Neuronal stem cell (in vitro differentiated cells): ENCODE data around the gene GAR1.
A peak's percentile ranks its signal among the peaks of the same experiment; 100 is the strongest.

Experiments used
- DNase-seq: peaks from one replicate; pipeline ENCODE4 v3.0.0-alpha.2; 2013; ENCODE audit warnings: low spot score
- H2AFZ ChIP-seq: one replicate; pipeline ENCODE4 v1.6.1; 2013; ENCODE audit warnings: mild to moderate bottlenecking, low read length, inconsistent platforms
- H2AK5ac ChIP-seq: 2 replicates; pipeline ENCODE4 v1.6.1; 2013; ENCODE audit warnings: low read depth, mild to moderate bottlenecking, inconsistent platforms, low read length, moderate library complexity, mixed read lengths
- H2BK120ac ChIP-seq: 2 replicates; pipeline ENCODE4 v1.6.1; 2013; ENCODE audit warnings: low read depth, mild to moderate bottlenecking, inconsistent platforms, low read length, moderate library complexity, mixed read lengths
- H2BK12ac ChIP-seq: one replicate; pipeline ENCODE4 v1.6.1; 2013; ENCODE audit warnings: low read length, inconsistent platforms
- H2BK15ac ChIP-seq: 2 replicates; pipeline ENCODE4 v1.6.1; 2013; ENCODE audit warnings: mild to moderate bottlenecking, low read length, inconsistent platforms, mixed read lengths
- H2BK5ac ChIP-seq: one replicate; pipeline ENCODE4 v1.6.1; 2013; ENCODE audit warnings: inconsistent platforms, mild to moderate bottlenecking, low read length, moderate library complexity
- H3K14ac ChIP-seq: one replicate; pipeline ENCODE4 v1.6.1; 2013; ENCODE audit warnings: low read length, inconsistent platforms
- H3K18ac ChIP-seq: 2 replicates; pipeline ENCODE4 v1.6.1; 2013; ENCODE audit warnings: low read length, inconsistent platforms
- H3K23ac ChIP-seq: 2 replicates; pipeline ENCODE4 v1.6.1; 2013; ENCODE audit warnings: low read depth, mild to moderate bottlenecking, mixed read lengths, low read length, inconsistent platforms; ENCODE audit not compliant: poor library complexity
- H3K27ac ChIP-seq: replicated peaks from 3 replicates; pipeline ENCODE4 v1.5.1; 2013; ENCODE audit warnings: low read length, inconsistent platforms
- H3K27me3 ChIP-seq, 3 experiments: 2 replicates each; pipeline ENCODE4 v1.6.1; 2013; ENCODE audit warnings: low read length in 3 of 3, mild to moderate bottlenecking in 2 of 3, inconsistent platforms in 1 of 3, low read depth in 1 of 3, mixed read lengths in 1 of 3, moderate library complexity in 1 of 3; ENCODE audit not compliant: control insufficient read depth in 3 of 3, insufficient read depth in 3 of 3
- H3K36me3 ChIP-seq, 2 donors: replicated peaks in 1 of 2; 2 replicates each; pipeline ENCODE4 v1.6.1; 2013; ENCODE audit warnings: low read length in 2 of 2; ENCODE audit not compliant: control insufficient read depth in 2 of 2, insufficient read depth in 2 of 2
- H3K4ac ChIP-seq: 2 replicates; pipeline ENCODE4 v1.6.1; 2013; ENCODE audit warnings: inconsistent platforms, mild to moderate bottlenecking, low read length, moderate library complexity
- H3K4me1 ChIP-seq, 2 donors: 1 replicate in 1 of 2; 2 replicates in 1 of 2; pipeline ENCODE4 v1.6.1; 2013; ENCODE audit warnings: low read length in 2 of 2, low read depth in 1 of 2; ENCODE audit not compliant: control insufficient read depth in 2 of 2, insufficient read depth in 1 of 2
- H3K4me2 ChIP-seq: one replicate; pipeline ENCODE4 v1.6.1; 2013; ENCODE audit warnings: mild to moderate bottlenecking, low read length, inconsistent platforms; ENCODE audit not compliant: insufficient read depth, poor library complexity, severe bottlenecking
- H3K4me3 ChIP-seq, 2 donors: 2 replicates each; pipeline ENCODE4 v1.5.1; 2013; ENCODE audit warnings: low read length in 2 of 2, mild to moderate bottlenecking in 2 of 2, inconsistent platforms in 1 of 2, moderate library complexity in 1 of 2
- H3K79me1 ChIP-seq: one replicate; pipeline ENCODE4 v1.6.1; 2013; ENCODE audit warnings: low read depth, mild to moderate bottlenecking, inconsistent platforms, low read length, moderate library complexity
- H3K9ac ChIP-seq: one replicate; pipeline ENCODE4 v1.6.1; 2013; ENCODE audit warnings: mild to moderate bottlenecking, low read depth, low read length, inconsistent platforms; ENCODE audit not compliant: poor library complexity
- H3K9me3 ChIP-seq, 2 donors: replicated peaks in 1 of 2; 2 replicates each; pipeline versions ENCODE3 to v1.6.1; 2013; ENCODE audit warnings: low read length in 2 of 2, mild to moderate bottlenecking in 2 of 2, inconsistent platforms in 1 of 2, low read depth in 1 of 2, mixed read lengths in 1 of 2, moderate library complexity in 1 of 2; ENCODE audit not compliant: control insufficient read depth in 2 of 2, insufficient read depth in 1 of 2
- H4K8ac ChIP-seq: one replicate; pipeline ENCODE4 v1.6.1; 2013; ENCODE audit warnings: low read depth, mild to moderate bottlenecking, inconsistent platforms, low read length, moderate library complexity
- H4K91ac ChIP-seq: one replicate; pipeline ENCODE4 v1.6.1; 2013; ENCODE audit warnings: low read length, low read depth, mild to moderate bottlenecking, inconsistent platforms; ENCODE audit not compliant: poor library complexity
- WGBS, 2 donors: extraction: QIAGEN DNeasy Blood & Tissue Kit; methylation state at CpG; one replicate each; pipeline ENCODE4 v1.1.7; 2013; ENCODE audit warnings: missing lambda C conversion rate in 2 of 2, mixed read lengths in 1 of 2; ENCODE audit not compliant: insufficient read length in 2 of 2, insufficient replicate concordance in 1 of 2; ENCODE audit errors: extremely low coverage in 2 of 2; 5-methylcytosine and 5-hydroxymethylcytosine counted together

Gene GAR1

DNA sequence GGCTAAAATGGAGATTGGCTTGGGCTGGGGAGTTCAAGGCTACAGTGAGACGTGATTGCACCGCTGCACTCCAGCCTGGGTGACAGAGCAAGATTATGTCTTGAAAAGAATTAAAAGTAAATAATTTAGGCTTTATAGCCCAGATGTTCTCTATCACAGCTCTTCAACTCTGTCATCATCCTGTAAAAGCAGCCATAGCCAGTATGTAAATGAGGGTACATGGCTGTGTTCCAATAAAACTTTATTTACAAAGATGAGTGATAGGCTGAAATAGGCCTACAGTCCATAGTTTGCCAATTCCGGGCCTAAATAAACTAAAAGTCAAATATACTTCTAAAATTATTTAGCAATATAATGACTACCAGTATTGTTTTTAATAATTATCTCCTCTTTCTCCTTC lies 21.4 kb downstream of the GAR1 start:
- no peaks in the 10 kb centered on the region for H3K27me3 ChIP-seq
- H3K4me3 ChIP-seq, result no peak overlapping the region
- H3K9me3 ChIP-seq, result no peaks in the 10 kb centered on the region
- H3K23ac ChIP-seq, result no peak overlapping the region
- H3K18ac ChIP-seq, result no peak overlapping the region
- H3K4me2 ChIP-seq, result no peak overlapping the region
- H2BK15ac ChIP-seq, result no peak overlapping the region
- no peak overlapping the region for H4K91ac ChIP-seq
- DNase-seq, result no peak
- no peaks in the 10 kb centered on the region for H3K79me1 ChIP-seq
- no peaks in the 10 kb centered on the region for H3K36me3 ChIP-seq
- H2BK120ac ChIP-seq, result no peak overlapping the region
- H2BK5ac ChIP-seq, result no peak overlapping the region
- H3K4me1 ChIP-seq, result peaks cover 0 to 1% of the 10 kb centered on the region in 2 donors
- H3K4ac ChIP-seq, result no peak overlapping the region
- no peak overlapping the region for H2AFZ ChIP-seq
- no peak overlapping the region for H3K27ac ChIP-seq
- no peak overlapping the region for H2BK12ac ChIP-seq
- no peak overlapping the region for H3K9ac ChIP-seq
- H4K8ac ChIP-seq, result no peak overlapping the region
- H3K14ac ChIP-seq, result no peak overlapping the region
- H2AK5ac ChIP-seq, result no peak overlapping the region
- WGBS, 2 donors, result no CpG with 5 or more reads among the region's 3 CpGs

DNA sequence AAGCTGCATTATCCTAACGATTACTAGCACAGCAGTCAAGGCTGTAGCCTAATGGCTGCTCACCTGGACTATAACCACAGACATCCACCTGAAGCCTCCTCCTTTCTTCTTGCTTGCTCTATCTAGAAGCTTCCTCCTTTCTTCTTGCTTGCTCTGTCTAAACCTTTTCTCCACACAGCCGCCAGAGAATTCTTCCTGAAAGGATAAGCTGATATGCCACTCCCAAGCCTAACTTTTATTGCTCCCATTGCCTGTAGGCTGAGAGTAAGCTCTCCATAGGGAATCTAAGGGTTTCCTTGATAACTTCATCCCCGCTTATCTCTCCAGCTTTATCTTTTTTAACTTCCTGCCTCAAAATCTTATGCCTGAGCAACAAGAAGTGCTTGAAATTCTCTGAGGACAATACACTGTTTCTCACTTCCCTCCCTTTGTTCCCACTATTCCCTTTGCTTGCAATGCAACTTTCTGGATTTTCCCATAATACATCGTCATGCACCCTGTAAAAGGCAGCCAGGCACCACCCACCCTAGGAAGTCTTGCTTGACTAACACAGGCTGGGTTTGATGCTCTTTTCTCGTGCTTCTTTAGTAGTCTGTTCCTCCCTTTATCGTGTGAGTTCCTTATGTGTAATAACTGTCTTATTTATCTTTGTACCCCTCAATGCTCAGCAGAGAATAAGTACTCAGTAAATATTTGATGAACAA lies 31.0 kb downstream of the GAR1 start:
- Histone ChIP-seq H3K4me1 (peaks cover 7 to 8% of the 10 kb centered on the region in 2 donors), H3K79me1 (no peaks in the 10 kb centered on the region), H3K9ac (no peak overlapping the region), H3K27ac (no peak overlapping the region), H3K4ac (no peak overlapping the region), H3K23ac (no peak overlapping the region), H3K4me3 (no peak overlapping the region), H3K9me3 (no peaks in the 10 kb centered on the region), H3K14ac (no peak overlapping the region), H2BK120ac (no peak overlapping the region), H2BK15ac (no peak overlapping the region), H3K27me3 (no peaks in the 10 kb centered on the region), H3K18ac (no peak overlapping the region), H3K36me3 (no peaks in the 10 kb centered on the region), H4K8ac (no peak overlapping the region), H2BK12ac (no peak overlapping the region), H4K91ac (no peak overlapping the region), H2BK5ac (no peak overlapping the region), H2AFZ (peak overlapping the region; percentile 58), H3K4me2 (no peak overlapping the region), H2AK5ac (no peak overlapping the region)
- whole genome bisulfite sequencing, 2 donors, result no CpG with 5 or more reads among the region's 6 CpGs
- no peak for DNase-seq

DNA sequence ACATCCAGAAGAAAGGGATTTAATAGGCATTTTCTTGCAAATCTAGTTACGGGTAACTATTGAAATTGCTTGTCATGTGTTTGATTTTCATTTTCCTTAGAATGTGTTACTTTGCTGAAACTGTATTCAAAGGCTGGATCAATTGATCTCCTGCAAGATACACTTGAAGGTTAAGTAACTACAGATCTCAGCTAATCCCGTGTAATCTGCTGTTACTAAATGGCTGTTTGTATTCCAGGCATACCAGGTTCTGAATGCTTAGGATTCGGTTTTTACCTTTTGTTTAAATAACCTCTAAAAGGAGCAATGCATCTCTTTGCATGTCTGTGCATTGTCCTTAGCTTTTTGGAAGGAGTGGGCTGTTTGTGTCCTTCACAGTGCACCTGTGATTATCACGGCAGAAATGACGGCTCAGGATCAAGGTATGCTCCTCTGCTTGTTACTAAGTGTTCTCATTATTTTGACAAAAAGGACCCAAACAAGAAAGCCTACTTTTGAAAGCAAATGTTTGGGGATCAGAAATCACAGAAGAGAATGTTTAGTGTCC lies 32.4 kb downstream of the GAR1 start, which contains the start of gene LRIT3:
Gene LRIT3, plus strand, starts transcription at position 212 of the 547 bp plus-strand sequence. Its CDS starts 95 bp downstream, at position 307.
- Histone ChIP-seq H3K4me2 (no peak within 1 kb of the TSS), H3K18ac (no peak within 1 kb of the TSS), H3K23ac (no peak within 1 kb of the TSS), H2AK5ac (no peak within 1 kb of the TSS), H3K4me3 (no peak within 1 kb of the TSS), H3K27me3 (no peaks in the 10 kb centered on the region), H3K27ac (no peak within 1 kb of the TSS), H4K8ac (no peak within 1 kb of the TSS), H2BK120ac (no peak within 1 kb of the TSS), H2BK12ac (no peak within 1 kb of the TSS), H2BK5ac (no peak within 1 kb of the TSS), H4K91ac (no peak within 1 kb of the TSS), H3K36me3 (no peaks in the 10 kb centered on the region), H3K14ac (no peak within 1 kb of the TSS), H3K4me1 (peaks cover 7 to 8% of the 10 kb centered on the region in 2 donors), H3K4ac (no peak within 1 kb of the TSS), H3K9me3 (no peaks in the 10 kb centered on the region), H2AFZ (peak within 1 kb of the TSS; percentile 43), H3K9ac (no peak within 1 kb of the TSS), H3K79me1 (no peaks in the 10 kb centered on the region), H2BK15ac (no peak within 1 kb of the TSS)
- peak; percentile 9 for DNase-seq
- no CpG with 5 or more reads among the region's 5 CpGs for WGBS, 2 donors

DNA sequence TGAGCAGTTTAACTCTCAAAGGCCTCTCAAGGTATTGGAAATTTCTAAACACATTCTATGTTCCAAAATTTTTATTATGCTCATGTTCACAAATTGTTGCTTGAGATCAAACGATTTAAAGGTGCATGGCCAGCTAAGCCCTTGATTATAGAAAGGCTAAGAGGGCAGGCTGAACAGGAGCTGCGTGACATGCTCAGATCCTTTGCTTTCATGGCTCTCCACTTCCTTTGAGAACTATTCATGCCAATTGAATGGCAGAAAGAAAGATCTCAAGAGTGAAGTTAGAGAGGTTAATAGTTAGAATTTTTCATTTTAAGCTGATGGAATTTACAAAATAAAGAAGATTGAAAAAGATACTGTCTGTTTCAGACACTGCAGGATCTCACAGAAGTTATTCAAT lies 32.9 kb downstream of the GAR1 start:
- H3K18ac ChIP-seq, result no peak overlapping the region
- no peak overlapping the region for H2BK12ac ChIP-seq
- no CpG with 5 or more reads among the region's 2 CpGs for WGBS, 2 donors
- H4K91ac ChIP-seq, result no peak overlapping the region
- H3K27me3 ChIP-seq, result no peaks in the 10 kb centered on the region
- peak overlapping the region; percentile 43 for H2AFZ ChIP-seq
- H2BK5ac ChIP-seq, result no peak overlapping the region
- H3K4me2 ChIP-seq, result no peak overlapping the region
- no peak overlapping the region for H3K23ac ChIP-seq
- no peaks in the 10 kb centered on the region for H3K9me3 ChIP-seq
- no peak overlapping the region for H2AK5ac ChIP-seq
- H2BK120ac ChIP-seq, result no peak overlapping the region
- peaks cover 7 to 8% of the 10 kb centered on the region in 2 donors for H3K4me1 ChIP-seq
- no peaks in the 10 kb centered on the region for H3K36me3 ChIP-seq
- no peak overlapping the region for H3K27ac ChIP-seq
- H3K9ac ChIP-seq, result no peak overlapping the region
- no peak overlapping the region for H4K8ac ChIP-seq
- no peak overlapping the region for H3K4me3 ChIP-seq
- no peak overlapping the region for H3K4ac ChIP-seq
- H2BK15ac ChIP-seq, result no peak overlapping the region
- DNase-seq, result peak; percentile 6
- H3K79me1 ChIP-seq, result no peaks in the 10 kb centered on the region
- H3K14ac ChIP-seq, result no peak overlapping the region
